HUES6 (cell line): ENCODE data around the gene INTS7.
A peak's percentile ranks its signal among the peaks of the same experiment; 100 is the strongest.
"Not testable (repeated sequence)": the region's sequence is repeated elsewhere in the genome, so short reads cannot be mapped to it uniquely, and the experiment has no call there.

Experiments used
- H3K27ac ChIP-seq: 2 replicates; pipeline ENCODE4 v1.7.0; 2013; ENCODE audit warnings: low read depth, mild to moderate bottlenecking, low read length, inconsistent platforms
- H3K27me3 ChIP-seq: 2 replicates; pipeline ENCODE4 v1.6.1; 2013; ENCODE audit warnings: low read length; ENCODE audit not compliant: control insufficient read depth, insufficient read depth
- H3K36me3 ChIP-seq: 2 replicates; pipeline ENCODE4 v1.6.1; 2013; ENCODE audit warnings: low read length; ENCODE audit not compliant: control insufficient read depth, insufficient read depth
- H3K4me1 ChIP-seq: 2 replicates; pipeline ENCODE4 v1.6.1; 2013; ENCODE audit warnings: low read length; ENCODE audit not compliant: control insufficient read depth, insufficient read depth
- H3K4me3 ChIP-seq: 2 replicates; pipeline ENCODE4 v1.5.1; 2013; ENCODE audit warnings: low read depth, low read length
- H3K9ac ChIP-seq: one replicate; pipeline ENCODE4 v1.6.1; 2013; ENCODE audit warnings: mild to moderate bottlenecking, low read length
- H3K9me3 ChIP-seq: 2 replicates; pipeline ENCODE4 v1.6.1; 2013; ENCODE audit warnings: low read depth, low read length; ENCODE audit not compliant: control insufficient read depth, insufficient read depth

The INTS7 gene

DNA sequence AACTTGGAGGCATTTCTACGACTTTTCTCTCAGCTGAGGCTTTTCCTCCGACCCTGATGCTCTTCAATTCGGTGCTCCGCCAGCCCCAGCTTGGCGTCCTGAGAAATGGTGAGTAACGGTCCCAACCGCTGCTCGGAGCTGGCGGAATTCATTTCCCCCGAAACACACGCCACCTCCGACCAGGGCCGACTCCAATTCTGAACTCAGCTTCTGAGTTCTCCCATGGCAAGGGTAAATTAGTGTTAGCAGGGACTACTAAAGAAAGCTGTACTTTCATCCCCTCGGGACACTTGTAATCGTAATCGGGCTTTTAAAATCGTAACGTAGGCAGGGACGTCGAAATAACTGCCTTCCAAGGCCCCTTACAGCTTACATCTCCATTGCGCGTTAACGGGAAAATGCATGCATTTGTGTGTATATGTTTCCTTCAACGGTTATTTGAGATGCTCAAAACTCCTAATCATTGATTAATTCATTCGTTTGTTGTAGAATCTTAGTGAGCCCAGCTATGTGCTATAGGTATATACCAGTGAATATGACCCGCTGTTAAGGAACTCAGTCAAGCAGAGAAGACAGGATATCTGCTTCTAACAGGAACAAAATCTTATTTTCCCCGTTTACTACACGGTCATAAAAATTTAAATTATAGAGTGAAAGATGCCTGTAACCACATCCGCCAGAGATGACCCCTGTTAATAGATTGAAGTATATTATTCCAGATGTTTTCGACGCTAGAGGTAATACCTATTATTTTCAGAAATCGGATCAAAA is 663 bp upstream of the INTS7 start:
- Histone ChIP-seq H3K9me3 (no peaks in the 10 kb centered on the region; the same call in 1 of the 2 replicates), H3K27ac (peak overlapping the region; percentile 76), H3K36me3 (peaks cover 30% of the 10 kb centered on the region), H3K4me1 (peaks cover 25% of the 10 kb centered on the region), H3K27me3 (no peaks in the 10 kb centered on the region), H3K4me3 (peak overlapping the region; percentile 89), H3K9ac (peak overlapping the region; percentile 96)

GRCh38 chr1:212034516-212035122 is 738 bp downstream of the INTS7 start:
- 0 out of 2 replicates have a peak overlapping the region, but pooled peaks have one; percentile 42 for H3K27ac ChIP-seq
- H3K4me1 ChIP-seq = peaks cover 28% of the 10 kb centered on the region
- peak overlapping the region; percentile 89 for H3K4me3 ChIP-seq
- no peaks in the 10 kb centered on the region for H3K27me3 ChIP-seq
- H3K9ac ChIP-seq = peak overlapping the region; percentile 98
- H3K36me3 ChIP-seq = peaks cover 18% of the 10 kb centered on the region
- no peaks in the 10 kb centered on the region; the same call in 1 of the 2 replicates for H3K9me3 ChIP-seq

DNA sequence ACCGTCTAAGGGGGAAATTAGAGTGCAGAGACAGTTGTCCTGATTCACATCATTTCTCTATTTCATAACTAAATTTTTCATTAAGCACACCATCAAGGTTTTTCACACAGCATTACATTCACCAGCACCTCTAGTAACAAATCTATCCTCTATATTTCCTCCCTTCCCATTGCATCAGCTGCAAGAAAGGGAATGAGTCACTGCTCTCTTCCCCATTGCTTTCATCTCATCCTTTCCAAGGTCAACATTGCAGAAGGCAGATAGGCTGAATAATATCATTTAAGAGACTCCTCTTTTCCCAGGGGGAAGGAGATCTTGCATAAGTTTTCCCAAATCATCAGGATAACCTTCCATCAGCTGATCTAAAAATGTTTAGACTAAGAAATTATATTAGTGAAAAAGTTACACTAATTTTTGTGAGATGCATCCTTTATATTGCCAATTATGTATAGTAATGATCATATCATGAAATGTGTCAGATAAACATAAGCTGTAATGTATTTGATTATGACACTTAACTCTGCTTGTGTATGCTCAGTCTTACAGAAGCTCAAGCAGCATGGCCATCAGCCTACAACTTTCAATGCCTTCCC is 4.3 kb downstream of the INTS7 start:
- Histone ChIP-seq H3K27ac (peak overlapping the region; percentile 86), H3K9me3 (no peaks in the 10 kb centered on the region; the same call in 1 of the 2 replicates), H3K27me3 (no peaks in the 10 kb centered on the region), H3K4me1 (peaks cover 27% of the 10 kb centered on the region), H3K36me3 (peaks cover 5% of the 10 kb centered on the region), H3K9ac (peak overlapping the region; percentile 7), H3K4me3 (no peak overlapping the region)

GRCh38 chr1:212027727-212028126 is 7.6 kb downstream of the INTS7 start:
- H3K9ac ChIP-seq, H3K27ac ChIP-seq, H3K4me3 ChIP-seq, H3K27me3 ChIP-seq, H3K36me3 ChIP-seq, H3K9me3 ChIP-seq: not testable (repeated sequence)
- H3K4me1 ChIP-seq = peaks cover 27% of the 10 kb centered on the region

GRCh38 chr1:212024469-212025149 is 10.7 kb downstream of the INTS7 start:
- Histone ChIP-seq H3K9ac (no peak overlapping the region), H3K4me1 (peaks cover 15% of the 10 kb centered on the region), H3K27ac (no peak overlapping the region), H3K9me3 (peaks cover 8% of the 10 kb centered on the region), H3K27me3 (no peaks in the 10 kb centered on the region), H3K4me3 (no peak overlapping the region), H3K36me3 (peaks cover 13% of the 10 kb centered on the region)

GRCh38 chr1:212022908-212023307 is 12.4 kb downstream of the INTS7 start:
- H3K4me3 ChIP-seq, H3K9me3 ChIP-seq, H3K4me1 ChIP-seq, H3K27me3 ChIP-seq, H3K27ac ChIP-seq, H3K9ac ChIP-seq: not testable (repeated sequence)
- peaks cover 15% of the 10 kb centered on the region for H3K36me3 ChIP-seq

DNA sequence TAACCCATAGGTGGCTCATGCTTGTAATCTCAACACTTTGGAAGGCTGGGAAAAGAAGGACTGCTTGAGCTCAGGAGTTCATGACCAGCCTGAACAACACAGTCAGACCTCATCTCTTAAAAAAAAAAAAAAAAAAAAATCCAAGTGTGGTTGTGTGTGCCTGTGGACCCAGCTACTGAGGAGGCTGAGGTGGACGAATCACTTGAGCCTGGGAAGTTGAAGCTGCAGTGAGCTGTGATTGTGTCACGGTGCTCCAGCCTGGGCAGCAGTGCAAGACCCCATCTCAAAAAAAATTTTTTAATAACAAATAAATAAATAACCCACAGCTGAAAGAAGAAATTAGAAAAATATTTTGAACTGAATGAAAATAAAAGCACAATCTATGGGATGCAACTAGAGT is 13.8 kb downstream of the INTS7 start:
- Histone ChIP-seq H3K27ac (no peak overlapping the region), H3K9ac (no peak overlapping the region), H3K27me3 (no peaks in the 10 kb centered on the region), H3K36me3 (peaks cover 21% of the 10 kb centered on the region), H3K9me3 (peaks cover 8% of the 10 kb centered on the region), H3K4me3 (no peak overlapping the region), H3K4me1 (no peaks in the 10 kb centered on the region)

- Histone ChIP-seq H3K4me1 (no peaks in the 10 kb centered on the region), H3K27ac (no peak overlapping the region), H3K36me3 (peaks cover 27% of the 10 kb centered on the region), H3K9ac (no peak overlapping the region), H3K27me3 (no peaks in the 10 kb centered on the region), H3K9me3 (peaks cover 8% of the 10 kb centered on the region), H3K4me3 (no peak overlapping the region)
Observed at GRCh38 chr1:212020975-212021374, 14.4 kb downstream of the INTS7 start.

DNA sequence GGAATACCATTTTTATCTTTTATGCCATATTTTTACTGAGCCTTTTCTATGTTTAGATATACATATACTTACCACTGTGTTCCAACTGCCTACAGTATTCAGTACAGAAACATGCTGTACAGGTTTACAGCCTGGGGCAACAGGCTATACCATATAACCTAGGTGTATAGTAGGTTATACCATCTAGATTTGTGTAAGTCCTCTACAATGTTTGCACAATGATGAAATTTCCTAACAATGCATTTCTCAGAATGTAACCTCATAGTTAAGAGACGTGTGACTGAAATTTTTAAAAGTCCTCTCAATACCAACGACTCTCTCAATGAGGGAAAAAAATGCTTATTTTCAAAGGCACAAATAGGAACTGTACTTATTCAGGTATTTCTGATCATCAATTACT is 21.7 kb downstream of the INTS7 start:
- H3K9me3 ChIP-seq = no peaks in the 10 kb centered on the region
- H3K36me3 ChIP-seq = peaks cover 33% of the 10 kb centered on the region
- H3K27me3 ChIP-seq = no peaks in the 10 kb centered on the region
- no peak overlapping the region for H3K9ac ChIP-seq
- H3K4me1 ChIP-seq = no peaks in the 10 kb centered on the region
- H3K27ac ChIP-seq = no peak overlapping the region
- H3K4me3 ChIP-seq = no peak overlapping the region

DNA sequence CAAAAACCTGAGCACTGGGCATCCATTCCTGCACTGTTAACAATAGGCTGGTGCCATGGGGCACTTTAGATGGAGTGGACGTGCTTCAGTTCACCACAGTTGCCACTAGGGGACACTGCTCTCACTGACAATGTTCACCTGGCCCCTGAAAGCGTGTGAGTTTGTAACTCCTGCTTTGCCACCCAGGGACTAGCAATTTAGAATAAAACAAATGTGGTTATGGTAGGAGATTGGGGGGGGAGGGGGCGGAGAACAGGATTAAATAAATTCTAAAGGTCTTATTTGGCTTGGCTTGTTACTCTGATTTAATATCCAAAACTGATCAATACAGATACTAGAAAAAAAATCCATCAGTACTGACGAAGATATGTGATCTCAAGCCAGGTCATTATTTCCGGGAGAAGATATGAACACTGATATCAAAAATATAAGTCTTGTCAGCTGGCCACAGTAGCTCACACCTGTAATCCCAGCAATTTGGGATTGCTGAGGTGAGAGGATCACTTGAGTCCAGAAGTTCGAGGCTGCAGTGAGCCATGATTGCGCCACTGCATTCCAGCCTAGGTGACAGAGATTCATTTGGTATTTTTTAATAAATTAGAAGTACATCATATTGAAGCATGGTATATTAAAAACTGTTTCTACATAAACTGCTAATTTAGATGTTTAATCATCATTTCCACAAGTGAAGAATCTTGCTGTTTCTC is 23.2 kb downstream of the INTS7 start:
- H3K27ac ChIP-seq = no peak overlapping the region
- peaks cover 42% of the 10 kb centered on the region for H3K36me3 ChIP-seq
- no peaks in the 10 kb centered on the region for H3K9me3 ChIP-seq
- H3K9ac ChIP-seq = no peak overlapping the region
- H3K4me3 ChIP-seq = no peak overlapping the region
- H3K4me1 ChIP-seq = no peaks in the 10 kb centered on the region
- no peaks in the 10 kb centered on the region for H3K27me3 ChIP-seq
